Vagina (tissue), 2 donors: Measurements from ENCODE around the gene PRR13.

Source experiments
- POLR2A ChIP-seq, 2 donors: fragments of 450-650 bp; IDR thresholded peaks; one replicate each; pipeline ENCODE4 v1.6.1; 2017; ENCODE audit warnings: antibody characterized with exemption in 2 of 2, mild to moderate bottlenecking in 2 of 2, moderate library complexity in 2 of 2
- TF ChIP-seq, protein P1 (sequence below), 3 experiments: fragments of 450-650 bp in 2 of 3; fragments of 200-600 bp in 1 of 3; sonication (generic) in 1 of 3; IDR thresholded peaks; one replicate each; pipeline ENCODE4 v1.5.1; 2017 to 2019; ENCODE audit warnings: antibody characterized with exemption in 3 of 3, mild to moderate bottlenecking in 2 of 3, moderate library complexity in 2 of 3

- TF ChIP-seq, protein P1, sequence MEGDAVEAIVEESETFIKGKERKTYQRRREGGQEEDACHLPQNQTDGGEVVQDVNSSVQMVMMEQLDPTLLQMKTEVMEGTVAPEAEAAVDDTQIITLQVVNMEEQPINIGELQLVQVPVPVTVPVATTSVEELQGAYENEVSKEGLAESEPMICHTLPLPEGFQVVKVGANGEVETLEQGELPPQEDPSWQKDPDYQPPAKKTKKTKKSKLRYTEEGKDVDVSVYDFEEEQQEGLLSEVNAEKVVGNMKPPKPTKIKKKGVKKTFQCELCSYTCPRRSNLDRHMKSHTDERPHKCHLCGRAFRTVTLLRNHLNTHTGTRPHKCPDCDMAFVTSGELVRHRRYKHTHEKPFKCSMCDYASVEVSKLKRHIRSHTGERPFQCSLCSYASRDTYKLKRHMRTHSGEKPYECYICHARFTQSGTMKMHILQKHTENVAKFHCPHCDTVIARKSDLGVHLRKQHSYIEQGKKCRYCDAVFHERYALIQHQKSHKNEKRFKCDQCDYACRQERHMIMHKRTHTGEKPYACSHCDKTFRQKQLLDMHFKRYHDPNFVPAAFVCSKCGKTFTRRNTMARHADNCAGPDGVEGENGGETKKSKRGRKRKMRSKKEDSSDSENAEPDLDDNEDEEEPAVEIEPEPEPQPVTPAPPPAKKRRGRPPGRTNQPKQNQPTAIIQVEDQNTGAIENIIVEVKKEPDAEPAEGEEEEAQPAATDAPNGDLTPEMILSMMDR (IDR thresholded peaks at IDR 0.05), result no peak
- TF ChIP-seq POLR2A (IDR thresholded peaks at IDR 0.05), result no peak
Measured at GRCh38 chr12:53418221-53418620, 23.3 kb upstream of the PRR13 start.
